ENCODE data around the gene PRX.

DNA sequence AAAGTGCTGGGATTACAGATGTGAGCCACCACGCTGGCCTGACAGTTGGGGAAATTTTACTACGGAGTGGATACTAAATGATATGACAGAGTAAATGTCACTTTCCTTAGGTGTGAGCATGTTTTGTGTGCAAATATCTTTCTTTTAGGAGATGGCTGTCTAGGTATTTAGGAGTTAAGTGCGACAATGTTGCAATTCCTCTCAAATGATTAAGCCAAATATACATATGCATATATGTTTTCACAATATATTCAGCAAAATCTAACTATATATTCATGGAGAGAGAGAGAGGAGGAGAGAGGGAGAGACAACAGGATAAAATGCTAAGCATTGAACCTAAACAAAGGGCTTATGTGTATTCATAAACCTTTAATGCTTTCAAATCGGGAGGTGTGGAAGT is 36.3 kb upstream of the PRX start:
- TF ChIP-seq EP300 (conservative IDR thresholded peaks at IDR 0.05; ENCODE audit: poor library complexity, severe bottlenecking) (no peak), EZH2 (IDR thresholded peaks at IDR 0.05; ENCODE audit: borderline replicate concordance, insufficient read depth, low read length, poor library complexity, severe bottlenecking) (no peak), TAF1 (IDR thresholded peaks at IDR 0.05; ENCODE audit: low read depth) (no peak), MXI1 (conservative IDR thresholded peaks at IDR 0.05; ENCODE audit: poor library complexity, severe bottlenecking) (no peak), POLR2AphosphoS5 (IDR thresholded peaks at IDR 0.05) (no peak), SMC3 (conservative IDR thresholded peaks at IDR 0.05; ENCODE audit: poor library complexity) (no peak), RAD21 (conservative IDR thresholded peaks at IDR 0.05) (no peak)
- TF ChIP-seq, protein P1, sequence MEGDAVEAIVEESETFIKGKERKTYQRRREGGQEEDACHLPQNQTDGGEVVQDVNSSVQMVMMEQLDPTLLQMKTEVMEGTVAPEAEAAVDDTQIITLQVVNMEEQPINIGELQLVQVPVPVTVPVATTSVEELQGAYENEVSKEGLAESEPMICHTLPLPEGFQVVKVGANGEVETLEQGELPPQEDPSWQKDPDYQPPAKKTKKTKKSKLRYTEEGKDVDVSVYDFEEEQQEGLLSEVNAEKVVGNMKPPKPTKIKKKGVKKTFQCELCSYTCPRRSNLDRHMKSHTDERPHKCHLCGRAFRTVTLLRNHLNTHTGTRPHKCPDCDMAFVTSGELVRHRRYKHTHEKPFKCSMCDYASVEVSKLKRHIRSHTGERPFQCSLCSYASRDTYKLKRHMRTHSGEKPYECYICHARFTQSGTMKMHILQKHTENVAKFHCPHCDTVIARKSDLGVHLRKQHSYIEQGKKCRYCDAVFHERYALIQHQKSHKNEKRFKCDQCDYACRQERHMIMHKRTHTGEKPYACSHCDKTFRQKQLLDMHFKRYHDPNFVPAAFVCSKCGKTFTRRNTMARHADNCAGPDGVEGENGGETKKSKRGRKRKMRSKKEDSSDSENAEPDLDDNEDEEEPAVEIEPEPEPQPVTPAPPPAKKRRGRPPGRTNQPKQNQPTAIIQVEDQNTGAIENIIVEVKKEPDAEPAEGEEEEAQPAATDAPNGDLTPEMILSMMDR (IDR thresholded peaks at IDR 0.05; ENCODE audit: poor library complexity, severe bottlenecking): no peak
- TF ChIP-seq, protein P2, sequence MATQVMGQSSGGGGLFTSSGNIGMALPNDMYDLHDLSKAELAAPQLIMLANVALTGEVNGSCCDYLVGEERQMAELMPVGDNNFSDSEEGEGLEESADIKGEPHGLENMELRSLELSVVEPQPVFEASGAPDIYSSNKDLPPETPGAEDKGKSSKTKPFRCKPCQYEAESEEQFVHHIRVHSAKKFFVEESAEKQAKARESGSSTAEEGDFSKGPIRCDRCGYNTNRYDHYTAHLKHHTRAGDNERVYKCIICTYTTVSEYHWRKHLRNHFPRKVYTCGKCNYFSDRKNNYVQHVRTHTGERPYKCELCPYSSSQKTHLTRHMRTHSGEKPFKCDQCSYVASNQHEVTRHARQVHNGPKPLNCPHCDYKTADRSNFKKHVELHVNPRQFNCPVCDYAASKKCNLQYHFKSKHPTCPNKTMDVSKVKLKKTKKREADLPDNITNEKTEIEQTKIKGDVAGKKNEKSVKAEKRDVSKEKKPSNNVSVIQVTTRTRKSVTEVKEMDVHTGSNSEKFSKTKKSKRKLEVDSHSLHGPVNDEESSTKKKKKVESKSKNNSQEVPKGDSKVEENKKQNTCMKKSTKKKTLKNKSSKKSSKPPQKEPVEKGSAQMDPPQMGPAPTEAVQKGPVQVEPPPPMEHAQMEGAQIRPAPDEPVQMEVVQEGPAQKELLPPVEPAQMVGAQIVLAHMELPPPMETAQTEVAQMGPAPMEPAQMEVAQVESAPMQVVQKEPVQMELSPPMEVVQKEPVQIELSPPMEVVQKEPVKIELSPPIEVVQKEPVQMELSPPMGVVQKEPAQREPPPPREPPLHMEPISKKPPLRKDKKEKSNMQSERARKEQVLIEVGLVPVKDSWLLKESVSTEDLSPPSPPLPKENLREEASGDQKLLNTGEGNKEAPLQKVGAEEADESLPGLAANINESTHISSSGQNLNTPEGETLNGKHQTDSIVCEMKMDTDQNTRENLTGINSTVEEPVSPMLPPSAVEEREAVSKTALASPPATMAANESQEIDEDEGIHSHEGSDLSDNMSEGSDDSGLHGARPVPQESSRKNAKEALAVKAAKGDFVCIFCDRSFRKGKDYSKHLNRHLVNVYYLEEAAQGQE (IDR thresholded peaks at IDR 0.05; ENCODE audit: borderline replicate concordance): no peak

All from neural cell (in vitro differentiated cells).